Stimulated activated CD4-positive, alpha-beta T cell treated with anti-CD3 and anti-CD28 coated beads, TNF-alpha, amount 100 ng/mL, for 1 hour (primary cell): Measurements from ENCODE around the gene CFAP77.

Source experiments
- DNase-seq, 3 donors: peaks; one replicate each; pipeline ENCODE4 v3.0.0-alpha.2; 2020; ENCODE audit warnings: low read depth in 3 of 3, low spot score in 1 of 3

Gene CFAP77

DNA sequence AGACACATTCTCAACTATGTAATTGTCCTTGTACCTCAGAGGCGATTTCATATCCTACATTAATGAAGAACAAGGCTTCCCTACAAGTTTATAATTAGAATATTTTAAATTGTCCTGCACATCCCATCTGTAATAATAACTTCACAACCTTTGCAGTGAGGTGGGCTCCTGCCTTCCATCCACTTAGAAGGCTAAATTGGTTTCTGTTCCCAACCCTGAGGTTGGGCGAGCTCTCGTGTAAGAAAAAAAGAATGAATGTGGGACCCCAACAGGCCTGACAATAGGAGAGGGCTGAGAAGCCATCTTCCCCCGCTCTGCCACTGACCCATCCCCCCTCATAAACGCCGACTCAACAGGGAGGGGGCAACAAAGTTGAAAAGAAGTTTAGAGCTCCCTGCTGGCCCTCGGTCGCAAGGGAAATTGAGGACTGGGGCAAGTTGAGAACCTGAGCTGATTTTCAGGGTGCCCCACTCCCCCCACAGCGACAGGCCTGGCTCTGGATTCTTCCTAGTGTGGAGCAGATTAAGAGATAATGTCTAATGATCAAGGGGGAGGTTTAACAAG lies 181.8 kb downstream of the CFAP77 start:
- no peak for DNase-seq

DNA sequence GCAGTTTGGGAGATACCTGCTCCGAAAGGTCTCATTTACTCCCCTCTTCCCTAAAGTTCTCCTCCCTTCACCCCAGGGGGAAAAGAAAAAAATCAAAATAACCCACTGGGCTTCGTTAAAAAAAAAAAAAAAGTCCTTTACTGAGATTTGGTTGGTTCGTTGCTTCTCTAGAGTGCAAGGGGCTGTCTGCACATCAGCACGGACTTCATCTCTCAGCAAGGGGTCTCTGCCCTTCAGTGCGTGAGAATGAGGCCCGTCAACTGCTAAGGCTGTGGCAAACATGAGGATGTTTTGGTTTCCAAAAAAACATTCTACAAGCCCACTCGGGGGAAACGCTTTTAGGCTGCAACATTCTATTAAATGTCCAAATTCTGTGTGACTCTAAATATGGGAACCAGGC lies 182.4 kb downstream of the CFAP77 start:
- no peak for DNase-seq

DNA sequence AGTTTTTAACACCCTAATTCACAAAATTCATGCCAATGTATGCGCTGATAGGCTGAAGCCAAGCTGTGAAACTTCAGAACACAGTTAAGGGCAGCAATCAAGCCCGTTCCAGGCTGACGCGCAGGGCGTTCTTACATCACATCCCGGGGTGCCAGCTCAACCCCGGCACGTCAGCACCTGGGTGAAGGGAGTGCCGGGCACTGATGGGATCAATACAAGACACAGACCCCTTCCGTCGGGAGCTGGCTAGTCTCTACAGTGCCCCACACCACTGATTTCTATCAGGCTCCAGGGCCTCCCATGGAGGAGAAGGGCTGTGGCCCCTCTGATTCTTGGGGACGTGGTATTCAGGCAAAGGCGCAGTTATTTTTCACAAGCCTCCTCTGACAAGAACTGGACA lies 184.4 kb downstream of the CFAP77 start:
- DNase-seq = no peak

DNA sequence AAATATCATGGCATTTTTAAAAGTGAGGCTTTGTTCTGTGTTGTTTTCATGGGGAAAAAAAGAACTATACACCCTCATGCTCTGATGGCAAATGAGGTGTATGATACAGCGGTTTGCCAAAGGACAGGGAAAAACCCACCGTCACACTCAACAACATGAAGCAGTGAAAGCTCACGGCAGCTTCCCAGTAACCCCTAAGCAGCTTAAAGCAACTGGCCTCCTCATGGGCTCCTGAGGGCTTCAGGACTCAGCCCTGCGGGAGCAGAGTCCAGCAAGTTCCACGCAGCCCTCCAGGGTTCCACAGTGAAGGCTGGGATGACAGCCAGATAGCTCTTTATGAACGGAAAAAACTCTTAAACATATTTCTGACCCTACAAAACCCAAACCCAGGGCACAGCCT lies 185.3 kb downstream of the CFAP77 start:
- no peak for DNase-seq

DNA sequence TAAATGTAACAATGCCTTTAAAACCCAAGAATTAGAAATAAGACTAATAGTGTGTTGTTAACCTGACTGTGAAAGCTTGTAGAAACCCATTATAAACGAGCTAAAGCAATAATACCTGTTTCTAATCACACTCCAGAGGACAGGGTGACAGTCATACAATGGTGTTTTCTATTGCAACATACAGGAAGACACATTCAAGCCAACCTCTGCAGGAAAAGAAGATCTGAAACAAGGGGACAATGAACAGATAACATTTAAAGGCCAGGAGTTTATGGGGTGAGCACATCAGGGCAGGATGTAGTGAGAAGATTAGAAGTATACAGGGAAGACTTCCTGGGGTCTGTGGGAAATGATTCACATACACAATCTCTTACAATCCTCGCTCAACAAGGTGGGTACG lies 186.2 kb downstream of the CFAP77 start:
- no peak for DNase-seq

DNA sequence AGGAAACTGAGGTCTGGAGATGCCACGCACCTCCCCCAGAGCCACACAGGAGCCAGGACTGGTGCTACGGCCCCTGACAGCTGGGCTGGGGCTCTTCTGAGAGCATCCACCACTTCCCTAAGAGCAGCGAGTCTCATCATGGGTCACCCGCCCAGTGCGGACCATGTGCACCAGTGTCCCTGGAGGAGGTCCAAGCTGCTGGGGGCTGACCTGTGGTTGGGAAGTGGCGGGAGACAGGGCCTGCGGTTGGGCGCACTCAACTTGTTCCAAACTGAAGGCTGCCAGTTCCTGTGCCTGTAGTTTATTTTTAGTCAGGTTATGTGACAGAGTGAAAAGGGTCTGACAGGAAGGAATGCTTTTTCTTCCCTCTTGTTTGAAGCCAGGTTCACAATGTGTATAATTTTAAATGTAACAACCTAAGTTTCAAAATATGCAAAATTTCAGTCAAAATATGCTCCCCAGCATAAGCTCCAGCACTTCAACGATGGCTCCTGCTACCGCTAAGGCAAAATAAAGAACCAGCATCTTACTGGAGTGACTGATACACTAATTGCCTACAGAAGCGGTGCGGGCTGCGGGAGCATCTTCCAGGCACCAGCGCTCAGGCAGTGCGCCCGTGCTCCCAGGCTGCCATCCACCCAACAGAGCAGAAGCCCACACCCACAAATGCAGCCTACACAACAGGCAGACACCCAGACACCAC lies 187.2 kb downstream of the CFAP77 start:
- DNase-seq = no peak

DNA sequence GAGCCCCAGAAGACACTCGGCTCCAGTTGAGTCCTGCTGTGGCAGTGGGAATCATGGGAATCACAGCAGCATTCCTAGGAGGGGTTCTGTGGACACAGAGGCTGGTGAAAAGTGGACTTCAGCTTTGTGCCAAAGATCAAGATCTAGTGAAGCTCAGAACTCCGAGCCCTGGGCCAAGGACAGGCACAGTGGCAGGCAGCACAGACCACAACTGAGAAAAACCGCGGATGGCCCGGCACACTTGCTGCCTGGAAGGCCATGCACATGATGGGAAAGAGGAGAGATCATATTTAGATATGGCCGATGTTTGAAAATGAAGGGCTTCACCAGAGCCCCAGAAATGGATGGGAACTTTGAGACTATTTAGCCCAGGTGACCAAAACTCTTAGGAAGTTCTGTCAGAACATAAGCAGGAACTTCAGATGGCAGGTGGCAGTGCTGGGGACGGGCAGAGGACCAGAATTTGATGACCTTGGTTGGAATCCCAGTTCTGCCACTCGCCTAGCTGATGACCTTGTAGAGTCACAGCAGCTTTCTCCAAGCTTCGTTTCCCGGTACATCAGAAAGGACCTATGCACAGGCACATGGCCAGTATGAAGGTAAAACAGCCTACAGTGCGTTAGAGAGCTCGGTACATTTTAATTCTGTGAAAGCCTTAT lies 190.4 kb downstream of the CFAP77 start:
- no peak for DNase-seq

DNA sequence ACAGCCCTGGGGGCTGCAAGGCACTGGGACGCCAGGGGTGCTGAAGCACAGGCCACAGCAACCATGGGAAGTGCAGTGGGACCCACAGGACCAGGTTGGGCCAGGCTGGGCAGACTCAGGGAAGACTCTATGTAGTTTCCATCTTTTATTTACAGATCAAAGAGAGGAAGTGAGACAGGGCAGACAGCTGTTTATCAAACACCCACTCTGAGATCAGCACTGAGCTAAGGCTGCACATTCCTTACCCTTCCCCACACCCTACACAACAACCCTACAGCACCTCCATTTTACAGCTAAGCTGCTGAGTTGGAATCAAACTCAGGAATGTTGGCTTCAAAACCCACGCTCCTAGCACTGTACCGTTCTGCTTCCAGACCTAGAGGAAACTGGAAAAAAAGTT lies 192.2 kb downstream of the CFAP77 start:
- DNase-seq = no peak

DNA sequence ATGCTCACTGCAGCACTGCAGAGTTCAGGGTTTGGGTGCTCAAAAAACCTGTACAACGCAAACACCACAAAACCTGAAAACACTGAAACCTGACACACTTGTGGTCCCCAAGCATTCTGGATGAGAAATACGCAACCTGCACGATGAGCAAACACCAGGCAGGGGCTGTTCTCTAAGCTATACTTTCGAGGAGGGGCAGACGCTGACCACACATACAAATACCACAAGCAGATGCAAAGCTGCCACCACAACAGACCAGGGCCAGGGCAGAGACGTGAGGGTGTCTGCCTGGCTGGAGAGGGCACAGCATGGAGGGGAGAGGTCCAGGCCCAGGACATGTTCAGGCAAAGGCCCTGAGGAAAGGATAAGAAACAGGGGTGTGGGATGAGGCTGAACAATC lies 195.4 kb downstream of the CFAP77 start:
- no peak for DNase-seq

DNA sequence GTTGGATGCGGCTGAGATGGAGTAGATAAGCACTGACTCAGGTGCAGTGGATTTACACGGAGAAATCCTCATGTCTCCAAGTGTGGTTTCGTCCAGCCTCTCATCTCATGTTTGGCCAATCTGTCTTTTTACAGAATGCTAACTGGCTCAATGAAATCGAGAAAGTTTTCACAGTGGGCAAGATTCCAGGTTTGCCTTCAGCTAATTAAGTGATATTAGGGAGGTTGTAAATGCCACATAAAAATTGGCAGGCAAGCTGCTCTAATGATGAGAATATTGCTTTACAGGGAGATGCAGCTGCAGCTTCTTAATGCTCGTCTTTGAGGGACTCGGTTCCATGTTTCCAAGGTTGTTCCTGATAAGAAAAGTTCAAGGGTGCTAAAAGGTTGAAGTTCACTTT lies 196.1 kb downstream of the CFAP77 start:
- no peak for DNase-seq

DNA sequence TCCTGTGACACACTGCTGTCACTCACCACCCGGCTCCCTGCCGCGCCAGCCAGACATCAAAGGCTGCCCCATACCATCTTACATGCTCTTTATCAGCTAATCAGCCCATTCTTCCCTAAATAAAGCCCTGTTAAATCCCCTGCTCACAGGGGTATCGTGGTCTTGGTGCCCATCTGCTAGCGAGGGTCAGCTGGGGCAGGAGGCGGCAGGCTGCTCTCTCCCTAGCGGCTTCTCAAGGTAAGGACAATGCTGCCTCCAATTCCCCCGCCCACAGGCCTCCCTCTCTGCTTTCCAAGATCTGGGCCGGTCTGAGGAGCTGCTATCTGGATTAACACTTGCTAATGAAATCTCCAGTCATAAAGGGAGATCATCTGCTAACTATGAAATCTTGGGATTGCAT lies 199.2 kb downstream of the CFAP77 start:
- no peak for DNase-seq

DNA sequence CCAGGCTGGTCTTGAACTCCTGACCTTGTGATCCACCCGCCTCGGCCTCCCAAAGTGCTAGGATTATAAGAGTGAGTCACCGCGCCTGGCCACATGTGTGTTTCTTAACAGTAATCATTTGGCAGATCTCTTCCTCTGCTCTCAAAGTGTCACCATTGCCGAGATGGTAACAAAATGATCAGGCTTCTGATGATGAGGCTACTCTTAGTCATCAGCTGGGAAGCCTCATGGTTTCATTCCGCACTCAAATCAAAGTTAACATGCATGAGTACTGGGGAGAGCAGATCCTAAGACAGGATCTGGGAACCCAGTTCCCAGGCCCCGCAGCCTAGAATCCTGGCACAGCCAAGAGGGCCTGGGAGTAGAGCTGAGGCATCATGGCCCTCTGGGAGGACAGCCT lies 199.8 kb downstream of the CFAP77 start:
- DNase-seq = no peak

DNA sequence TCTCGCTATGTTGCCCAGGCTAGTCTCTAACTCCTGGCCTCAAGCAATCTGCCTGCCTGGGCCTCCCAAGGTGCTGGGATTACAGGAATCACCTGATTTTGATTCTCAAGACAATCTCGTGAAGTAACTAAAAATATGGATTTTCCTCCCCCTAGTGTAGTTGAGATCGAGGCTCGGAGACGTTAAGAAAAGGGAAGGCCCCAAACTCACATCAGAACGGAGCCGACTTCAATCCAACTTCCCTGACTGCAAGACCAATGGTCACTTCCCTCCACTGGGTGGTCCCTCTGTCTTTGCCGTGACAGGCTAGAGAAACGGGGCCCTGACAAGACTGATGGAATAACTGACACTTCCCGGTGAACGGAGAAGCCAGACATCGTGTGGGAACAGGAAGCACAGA lies 200.7 kb downstream of the CFAP77 start:
- DNase-seq = no peak

DNA sequence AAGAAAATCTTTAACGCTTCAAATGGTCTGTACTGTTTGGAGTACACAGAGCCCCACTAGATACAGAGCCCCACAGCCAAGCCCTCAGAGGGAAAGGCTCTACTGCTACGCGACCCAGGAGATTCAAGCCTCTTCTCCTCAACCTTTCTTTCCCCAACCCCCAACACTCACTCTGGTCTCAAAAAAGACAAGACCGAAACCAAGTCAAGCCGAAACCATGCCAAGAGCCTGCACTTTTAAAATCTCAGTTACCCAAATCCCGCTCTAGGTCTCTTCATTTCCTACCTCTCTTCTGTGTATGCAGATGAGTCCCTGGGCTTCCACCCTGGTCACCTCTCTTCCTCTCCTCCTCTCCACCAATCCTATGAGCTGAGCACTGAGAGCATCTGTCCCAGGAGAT lies 204.3 kb downstream of the CFAP77 start:
- no peak for DNase-seq

DNA sequence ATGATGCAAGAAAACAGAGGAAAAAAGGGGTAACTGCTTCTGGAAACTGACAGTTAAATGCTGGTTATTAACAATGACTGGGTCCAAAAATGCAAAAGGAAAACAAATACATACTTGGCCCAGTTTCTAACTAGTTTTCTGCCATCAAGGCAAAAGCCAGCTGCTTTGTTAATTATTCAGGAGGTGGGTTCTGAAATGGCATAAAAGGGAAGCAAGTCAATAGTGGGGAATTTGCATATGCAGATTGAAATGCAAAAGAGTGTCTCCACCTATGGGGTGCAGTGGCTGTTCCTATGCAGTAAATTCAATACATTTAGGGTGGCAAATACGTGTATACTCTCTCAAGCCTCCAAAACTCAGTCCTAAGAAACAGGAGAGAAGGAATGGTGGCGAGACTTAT lies 205.8 kb downstream of the CFAP77 start:
- DNase-seq = no peak

DNA sequence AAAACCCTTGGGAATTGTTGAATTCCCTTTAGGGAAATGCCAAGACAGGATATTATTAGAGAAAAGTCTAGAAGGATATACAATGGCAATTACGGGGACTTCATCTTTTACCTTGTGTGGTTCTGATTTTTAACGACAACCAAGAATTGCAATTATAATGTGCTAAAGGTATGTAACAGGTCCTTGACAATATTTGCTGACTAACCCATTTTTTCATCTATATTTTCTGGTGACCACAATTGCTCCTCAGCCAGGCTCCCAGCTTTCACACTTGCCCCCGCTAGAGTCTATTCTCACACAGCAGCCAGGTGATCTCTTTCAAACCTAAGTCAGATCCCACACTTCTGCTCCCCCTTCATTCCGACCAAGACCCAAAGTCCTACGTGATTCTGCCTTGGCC lies 206.7 kb downstream of the CFAP77 start:
- no peak for DNase-seq

DNA sequence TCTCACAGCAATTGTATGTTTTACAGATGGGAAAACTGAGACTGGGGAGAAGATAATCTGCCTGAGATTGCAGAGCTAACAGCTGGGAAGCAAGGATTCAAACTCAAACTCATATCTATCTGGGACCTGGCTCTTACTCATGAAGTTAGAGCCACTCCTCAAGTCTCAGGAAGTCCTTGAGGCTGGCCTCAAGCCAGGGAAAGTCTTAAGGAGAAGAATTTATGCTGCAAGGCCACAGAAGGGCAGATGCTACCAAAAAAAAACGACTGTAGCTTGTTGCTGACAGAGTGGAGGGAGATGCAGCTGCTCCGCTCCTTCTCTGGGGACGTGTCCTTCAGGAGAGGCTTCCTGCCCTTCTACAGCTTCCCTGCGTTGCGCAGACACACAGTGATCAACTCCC lies 212.1 kb downstream of the CFAP77 start:
- DNase-seq = no peak
